CD4-positive, alpha-beta T cell treated with Interleukin-10 for 1 hour (primary cell): ENCODE data around the gene HAAO.

Experiments used
- DNase-seq: peaks from one replicate; pipeline ENCODE4 v3.0.0-alpha.2; 2020

HAAO gene

GRCh38 chr2:42767080-42767898, 25.1 kb downstream of the HAAO start:
- no peak for DNase-seq

- DNase-seq: no peak
These were observed 26.7 kb downstream of the HAAO start for GRCh38 chr2:42765686-42766085.

GRCh38 chr2:42764901-42765300, 27.5 kb downstream of the HAAO start:
- DNase-seq: no peak

GRCh38 chr2:42764096-42764495, 28.3 kb downstream of the HAAO start, which contains the start of gene OXER1:
Gene OXER1 (minus strand): TSS chr2:42764135. CDS start chr2:42764062, 73 bp downstream.
- DNase-seq: no peak

- no peak for DNase-seq
These were observed 29.3 kb downstream of the HAAO start for GRCh38 chr2:42762823-42763804.

GRCh38 chr2:42762155-42762554, 30.2 kb downstream of the HAAO start:
- DNase-seq: no peak

- DNase-seq: no peak
These were observed 30.8 kb downstream of the HAAO start for GRCh38 chr2:42761554-42761953.

- DNase-seq: no peak
These were observed 33.6 kb downstream of the HAAO start for GRCh38 chr2:42758751-42759150.

- DNase-seq: no peak
These were observed 34.2 kb downstream of the HAAO start for GRCh38 chr2:42757981-42758740.

- no peak for DNase-seq
These were observed 35.3 kb downstream of the HAAO start for GRCh38 chr2:42756966-42757513.

GRCh38 chr2:42756150-42756775, 36.1 kb downstream of the HAAO start:
- DNase-seq: no peak

- no peak for DNase-seq
These were observed 37.0 kb downstream of the HAAO start for GRCh38 chr2:42755191-42755880.

- DNase-seq: no peak
These were observed 37.6 kb downstream of the HAAO start for GRCh38 chr2:42754776-42755140.

- no peak for DNase-seq
These were observed 38.2 kb downstream of the HAAO start for GRCh38 chr2:42754021-42754775.

- no peak for DNase-seq
These were observed 39.3 kb downstream of the HAAO start for GRCh38 chr2:42752816-42753813.

- peak; percentile 21 for DNase-seq
These were observed 40.1 kb downstream of the HAAO start for GRCh38 chr2:42752314-42752713.

- DNase-seq: no peak
These were observed 43.5 kb downstream of the HAAO start for GRCh38 chr2:42748840-42749239.

- DNase-seq: no peak
These were observed 45.0 kb downstream of the HAAO start for GRCh38 chr2:42747422-42747821.

- DNase-seq: no peak
These were observed 47.8 kb downstream of the HAAO start for GRCh38 chr2:42744545-42745082.
